Sigmoid colon (tissue), 4 donors: Measurements from ENCODE around the gene P3H2.

Experiments used
- EP300 ChIP-seq, 4 donors: sonication (generic); formaldehyde crosslinking; IDR thresholded peaks; one replicate each; pipeline ENCODE4 v1.6.1; 2017; ENCODE audit warnings: antibody characterized with exemption in 4 of 4
- POLR2A ChIP-seq, 2 donors: fragments of 450-650 bp; IDR thresholded peaks; one replicate each; pipeline ENCODE4 v1.6.1; 2016; ENCODE audit warnings: antibody characterized with exemption in 2 of 2, mild to moderate bottlenecking in 2 of 2, moderate library complexity in 2 of 2
- POLR2AphosphoS5 ChIP-seq, 4 donors: sonication (generic); formaldehyde crosslinking; IDR thresholded peaks; one replicate each; pipeline ENCODE4 v1.6.1; 2017; ENCODE audit warnings: antibody characterized with exemption in 4 of 4
- TF ChIP-seq, protein P1 (sequence below), 4 experiments: fragments of 450-650 bp in 3 of 4; fragments of 200-600 bp in 1 of 4; IDR thresholded peaks; one replicate each; pipeline ENCODE4 v1.5.1; 2016 to 2019; ENCODE audit warnings: antibody characterized with exemption in 4 of 4, mild to moderate bottlenecking in 3 of 4, moderate library complexity in 2 of 4

DNA sequence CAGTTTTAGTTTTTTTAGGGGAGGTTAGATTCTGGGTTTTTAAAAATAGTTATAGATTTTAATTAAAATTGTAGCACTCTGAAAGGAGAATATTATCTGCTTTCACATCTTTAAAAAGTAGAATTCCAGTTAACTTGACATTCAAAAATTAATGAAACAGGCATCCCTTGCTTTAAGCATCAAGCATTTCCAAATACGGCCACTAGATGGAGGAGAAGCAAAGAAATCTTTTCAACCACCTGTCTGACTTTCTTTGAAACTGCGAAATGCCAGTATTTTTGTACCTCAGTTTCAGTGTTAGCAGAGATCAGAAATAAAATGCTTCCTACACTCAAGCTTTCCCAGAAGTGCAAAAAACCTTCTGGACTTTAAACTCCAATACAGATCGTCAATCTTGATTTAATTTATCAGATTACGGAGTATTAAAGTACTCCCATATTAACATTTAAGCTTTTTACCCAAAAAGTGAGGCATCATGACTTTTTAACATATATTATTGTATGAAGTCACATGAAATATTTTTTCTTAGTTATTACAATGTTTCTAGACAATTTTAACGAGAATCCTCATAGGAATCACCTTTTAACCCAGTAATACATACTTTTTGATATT, 153.3 kb downstream of the P3H2 start:
- no peak for TF ChIP-seq POLR2A (IDR thresholded peaks at IDR 0.05)
- TF ChIP-seq, protein P1, sequence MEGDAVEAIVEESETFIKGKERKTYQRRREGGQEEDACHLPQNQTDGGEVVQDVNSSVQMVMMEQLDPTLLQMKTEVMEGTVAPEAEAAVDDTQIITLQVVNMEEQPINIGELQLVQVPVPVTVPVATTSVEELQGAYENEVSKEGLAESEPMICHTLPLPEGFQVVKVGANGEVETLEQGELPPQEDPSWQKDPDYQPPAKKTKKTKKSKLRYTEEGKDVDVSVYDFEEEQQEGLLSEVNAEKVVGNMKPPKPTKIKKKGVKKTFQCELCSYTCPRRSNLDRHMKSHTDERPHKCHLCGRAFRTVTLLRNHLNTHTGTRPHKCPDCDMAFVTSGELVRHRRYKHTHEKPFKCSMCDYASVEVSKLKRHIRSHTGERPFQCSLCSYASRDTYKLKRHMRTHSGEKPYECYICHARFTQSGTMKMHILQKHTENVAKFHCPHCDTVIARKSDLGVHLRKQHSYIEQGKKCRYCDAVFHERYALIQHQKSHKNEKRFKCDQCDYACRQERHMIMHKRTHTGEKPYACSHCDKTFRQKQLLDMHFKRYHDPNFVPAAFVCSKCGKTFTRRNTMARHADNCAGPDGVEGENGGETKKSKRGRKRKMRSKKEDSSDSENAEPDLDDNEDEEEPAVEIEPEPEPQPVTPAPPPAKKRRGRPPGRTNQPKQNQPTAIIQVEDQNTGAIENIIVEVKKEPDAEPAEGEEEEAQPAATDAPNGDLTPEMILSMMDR (IDR thresholded peaks at IDR 0.05), result peak; percentile 57 to 89 (median 80)
- TF ChIP-seq POLR2AphosphoS5 (IDR thresholded peaks at IDR 0.05), result no peak
- TF ChIP-seq EP300 (IDR thresholded peaks at IDR 0.05), result peak in 1 of 4 donors; percentile 18
